Adrenal gland (tissue), 12 donors: ENCODE results near the gene ACTR8. TPM values are rescaled to one million over a fixed set of nuclear protein-coding genes. Genes with fewer than 3 reads are reported as not detected.

Experiments used
- DNase-seq, 7 donors: peaks; one replicate each; pipeline ENCODE4 v3.0.0-alpha.2; 2019 to 2020
- H3K27ac ChIP-seq, 5 donors: fragments of 200-600 bp; sonication (generic) in 4 of 5; 1 replicate in 3 of 5; 2 replicates in 2 of 5; pipeline versions ENCODE4 v1.5.1 to v1.8.0; 2016 to 2020; ENCODE audit warnings: mild to moderate bottlenecking in 1 of 5
- H3K27me3 ChIP-seq: fragments of 200-600 bp; 2 replicates; pipeline ENCODE4 v1.8.0; 2021
- H3K36me3 ChIP-seq, 2 donors: fragments of 200-600 bp; replicated peaks in 1 of 2; 1 replicate in 1 of 2; 2 replicates in 1 of 2; pipeline versions ENCODE4 v1.5.1 to v1.8.0; 2018 to 2022
- H3K4me1 ChIP-seq, 2 donors: fragments of 200-600 bp; replicated peaks in 1 of 2; 1 replicate in 1 of 2; 2 replicates in 1 of 2; pipeline versions ENCODE4 v1.5.1 to v1.8.0; 2018 to 2021
- H3K4me3 ChIP-seq, 4 donors: fragments of 200-600 bp; sonication (generic) in 3 of 4; one replicate each; pipeline ENCODE4 v1.5.1; 2016 to 2018
- H3K9me3 ChIP-seq, 3 donors: fragments of 200-600 bp; sonication (generic) in 1 of 3; replicated peaks in 1 of 3; 1 replicate in 2 of 3; 2 replicates in 1 of 3; pipeline versions ENCODE4 v1.5.1 to v1.8.0; 2016 to 2021
- POLR2A ChIP-seq, 2 donors: fragments of 450-650 bp; IDR thresholded peaks; one replicate each; pipeline ENCODE4 v1.6.1; 2017; ENCODE audit warnings: antibody characterized with exemption in 2 of 2, mild to moderate bottlenecking in 2 of 2, moderate library complexity in 1 of 2
- WGBS, 4 donors: extraction: QIAGEN DNeasy Blood & Tissue Kit in 2 of 4; methylation state at CpG; one replicate each; pipeline versions ENCODE4 v1.1.5 to v1.1.7; 2013 to 2017; 5-methylcytosine and 5-hydroxymethylcytosine counted together
- intact Hi-C, 2 donors: fragments of 100-400 bp; cut with DNase I; formaldehyde crosslinking; loops; one replicate each; pipeline versions ENCODE4 v1.14.1 to v1.15.0; 2022 to 2023
- polyA plus RNA-seq, 3 donors: library from polyadenylated mRNA; stranded (reverse); fragments of 200-250 nt in 2 of 3; fragments of 350-450 nt in 1 of 3; fragmentation: Illumina TruSeq in 1 of 3; extraction: RNeasy Lipid Tissue Mini Kit (QIAGEN cat#74804) in 1 of 3; gene quantifications; one replicate each; pipeline ENCODE4 v1.2.3, GENCODE V29; 2013 to 2014
- total RNA-seq, 9 donors: library from RNA; depleted of rRNA in 4 of 9; stranded (reverse); fragments of >200 nt in 4 of 9; fragments of 120-200 nt in 1 of 9; fragmentation: NEBNext Ultra II Directional in 1 of 9; extraction: Animal tissue kit (Norgen Biotek cat#: 25700) in 1 of 9; gene quantifications; one replicate each; pipeline versions ENCODE4 v1.1.0 to v1.2.4, GENCODE V29; 2013 to 2023
- TF ChIP-seq, protein P1 (sequence below), 6 experiments: fragments of 450-650 bp in 4 of 6; fragments of 200-600 bp in 2 of 6; sonication (generic) in 1 of 6; IDR thresholded peaks; 1 replicate in 5 of 6; 2 replicates in 1 of 6; pipeline versions ENCODE4 v1.5.1 to v1.8.0; 2016 to 2021; ENCODE audit warnings: antibody characterized with exemption in 6 of 6, mild to moderate bottlenecking in 2 of 6, moderate library complexity in 1 of 6
- donor health status: healthy with polysubstance abuse.
- donor health status: Bipolar disorder and iron deficiency.
- donor health status: DM: yes; HTN: yes; CAD: no.
- donor health status: DM: no; HTN: no; CAD: no.
- donor health status: DM: no; HTN: no; CAD: no.
- donor health status: DM: yes; HTN: yes; CAD: no.

The ACTR8 gene
- total and polyA plus RNA-seq, 12 donors, result 5.8 to 42.2 (median 21.1) TPM

- no peak for DNase-seq
- no peak overlapping the region for H3K27ac ChIP-seq
- WGBS, 4 donors, result 93 to 96% (median 95%) methylated on average over 11 of the region's 11 CpGs
- intact Hi-C loops, result no loop called here
- no peak overlapping the region for H3K4me3 ChIP-seq
- no peaks in the 10 kb centered on the region for H3K9me3 ChIP-seq
- H3K4me1 ChIP-seq, result peaks cover 8 to 23% of the 10 kb centered on the region in 2 donors
- no peak for TF ChIP-seq POLR2A (IDR thresholded peaks at IDR 0.05)
- TF ChIP-seq, protein P1, sequence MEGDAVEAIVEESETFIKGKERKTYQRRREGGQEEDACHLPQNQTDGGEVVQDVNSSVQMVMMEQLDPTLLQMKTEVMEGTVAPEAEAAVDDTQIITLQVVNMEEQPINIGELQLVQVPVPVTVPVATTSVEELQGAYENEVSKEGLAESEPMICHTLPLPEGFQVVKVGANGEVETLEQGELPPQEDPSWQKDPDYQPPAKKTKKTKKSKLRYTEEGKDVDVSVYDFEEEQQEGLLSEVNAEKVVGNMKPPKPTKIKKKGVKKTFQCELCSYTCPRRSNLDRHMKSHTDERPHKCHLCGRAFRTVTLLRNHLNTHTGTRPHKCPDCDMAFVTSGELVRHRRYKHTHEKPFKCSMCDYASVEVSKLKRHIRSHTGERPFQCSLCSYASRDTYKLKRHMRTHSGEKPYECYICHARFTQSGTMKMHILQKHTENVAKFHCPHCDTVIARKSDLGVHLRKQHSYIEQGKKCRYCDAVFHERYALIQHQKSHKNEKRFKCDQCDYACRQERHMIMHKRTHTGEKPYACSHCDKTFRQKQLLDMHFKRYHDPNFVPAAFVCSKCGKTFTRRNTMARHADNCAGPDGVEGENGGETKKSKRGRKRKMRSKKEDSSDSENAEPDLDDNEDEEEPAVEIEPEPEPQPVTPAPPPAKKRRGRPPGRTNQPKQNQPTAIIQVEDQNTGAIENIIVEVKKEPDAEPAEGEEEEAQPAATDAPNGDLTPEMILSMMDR (IDR thresholded peaks at IDR 0.05), result no peak
- peaks cover 0 to 34% of the 10 kb centered on the region in 2 donors for H3K36me3 ChIP-seq
- no peaks in the 10 kb centered on the region for H3K27me3 ChIP-seq
These were observed 2.7 kb upstream of the ACTR8 start for GRCh38 chr3:53884623-53885022.

- H3K36me3 ChIP-seq, result peaks cover 0 to 49% of the 10 kb centered on the region in 2 donors
- TF ChIP-seq POLR2A (IDR thresholded peaks at IDR 0.05), result no peak
- TF ChIP-seq, protein P1 (IDR thresholded peaks at IDR 0.05), result no peak
- H3K9me3 ChIP-seq, result no peaks in the 10 kb centered on the region
- H3K4me3 ChIP-seq, result no peak overlapping the region
- H3K4me1 ChIP-seq, result peaks cover 8 to 11% of the 10 kb centered on the region in 2 donors
- DNase-seq, result no peak
- no peaks in the 10 kb centered on the region for H3K27me3 ChIP-seq
- WGBS, 4 donors, result 88 to 93% (median 91%) methylated on average over 4 of the region's 4 CpGs
- no peak overlapping the region for H3K27ac ChIP-seq
- intact Hi-C loops, result no loop called here
These were observed 1.1 kb upstream of the ACTR8 start for GRCh38 chr3:53883008-53883407.

- H3K27me3 ChIP-seq, result no peaks in the 10 kb centered on the region
- H3K9me3 ChIP-seq, result no peaks in the 10 kb centered on the region
- WGBS, 4 donors, result 60 to 71% (median 62%) methylated on average over 10 of the region's 10 CpGs
- intact Hi-C loops, result no loop called here
- H3K36me3 ChIP-seq, result peaks cover 0 to 58% of the 10 kb centered on the region in 2 donors
- H3K4me3 ChIP-seq, result peak overlapping the region in 2 of 4 donors; percentile 78 to 87
- DNase-seq, result no peak
- H3K4me1 ChIP-seq, result peaks cover 8 to 11% of the 10 kb centered on the region in 2 donors
- no peak overlapping the region for H3K27ac ChIP-seq
- TF ChIP-seq, protein P1 (IDR thresholded peaks at IDR 0.05), result no peak
- TF ChIP-seq POLR2A (IDR thresholded peaks at IDR 0.05), result no peak
These were observed 1.3 kb downstream of the ACTR8 start for GRCh38 chr3:53880396-53881345.

GRCh38 chr3:53865732-53866499 is 16.0 kb downstream of the ACTR8 start:
- no peak overlapping the region for H3K4me3 ChIP-seq
- H3K36me3 ChIP-seq, result peaks cover 0 to 62% of the 10 kb centered on the region in 2 donors
- WGBS, 4 donors, result 92 to 98% (median 94%) methylated on average over 5 of the region's 5 CpGs
- no peak for DNase-seq
- no peak overlapping the region for H3K27ac ChIP-seq
- no peaks in the 10 kb centered on the region for H3K27me3 ChIP-seq
- no peak for TF ChIP-seq POLR2A (IDR thresholded peaks at IDR 0.05)
- TF ChIP-seq, protein P1 (IDR thresholded peaks at IDR 0.05), result no peak
- intact Hi-C loops, result no loop called here
- no peaks in the 10 kb centered on the region for H3K4me1 ChIP-seq
- no peaks in the 10 kb centered on the region for H3K9me3 ChIP-seq
